ENCODE measurements around the gene CLDN22.

DNA sequence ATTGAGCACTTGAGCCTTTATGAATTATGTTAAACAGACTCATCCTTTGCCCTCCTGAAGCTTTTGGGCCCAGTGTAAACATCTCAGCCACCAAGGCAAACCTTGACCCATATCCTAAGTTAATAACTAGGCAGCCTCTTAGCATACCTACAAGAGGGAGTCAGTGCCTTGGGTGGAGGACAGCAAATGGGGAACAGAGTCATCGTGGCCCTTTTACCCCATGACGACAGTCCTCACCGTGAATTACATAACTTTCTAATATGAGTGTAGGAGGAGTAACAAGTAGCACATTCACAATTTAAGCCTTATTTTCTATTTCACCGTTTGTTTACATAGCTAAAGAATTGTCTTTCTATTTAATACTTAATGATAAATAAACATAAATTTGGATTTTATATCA is 16.8 kb downstream of the CLDN22 start:
- no peak for TF ChIP-seq POLR2A (IDR thresholded peaks at IDR 0.05)
- no peak for TF ChIP-seq CTCF (IDR thresholded peaks at IDR 0.05)

Data from breast epithelium (tissue), 3 donors.